HG02763 (cell line): ENCODE data around the gene LPIN3.
"Not testable (repeated sequence)": the region's sequence is repeated elsewhere in the genome, so short reads cannot be mapped to it uniquely, and the experiment has no call there.

Experiments
- ATAC-seq: cut with Tn5 transposase; IDR thresholded peaks from one replicate; pipeline ENCODE4 v1.9.1; 2021; ENCODE audit warnings: mild to moderate bottlenecking, moderate library complexity; ENCODE audit not compliant: unreplicated experiment

LPIN3 gene

GRCh38 chr20:41340327-41341055, at the start of gene LPIN3:
Gene LPIN3, plus strand, starts transcription at chr20:41340821. Its CDS starts 4,983 bp downstream, at chr20:41345804.
- no peak for ATAC-seq

GRCh38 chr20:41293269-41294037, 47.2 kb upstream of the LPIN3 start:
- no peak for ATAC-seq

GRCh38 chr20:41299899-41300298, 40.7 kb upstream of the LPIN3 start:
- no peak for ATAC-seq

- ATAC-seq, result no peak
Observed at GRCh38 chr20:41300383-41300782, 40.2 kb upstream of the LPIN3 start.

GRCh38 chr20:41300886-41301285, 39.7 kb upstream of the LPIN3 start:
- no peak for ATAC-seq

- no peak for ATAC-seq
Observed at GRCh38 chr20:41304002-41304401, 36.6 kb upstream of the LPIN3 start.

- ATAC-seq, result no peak
Observed at GRCh38 chr20:41304424-41305079, 36.1 kb upstream of the LPIN3 start.

- peak; percentile 73 for ATAC-seq
Observed at GRCh38 chr20:41306061-41306727, 34.4 kb upstream of the LPIN3 start.

GRCh38 chr20:41307021-41307420, 33.6 kb upstream of the LPIN3 start:
- ATAC-seq, result no peak

GRCh38 chr20:41308290-41308711, 32.3 kb upstream of the LPIN3 start:
- ATAC-seq, result no peak

- ATAC-seq, result no peak
Observed at GRCh38 chr20:41308726-41309413, 31.8 kb upstream of the LPIN3 start.

- ATAC-seq, result no peak
Observed at GRCh38 chr20:41309817-41310216, 30.8 kb upstream of the LPIN3 start.

GRCh38 chr20:41312009-41312408, 28.6 kb upstream of the LPIN3 start:
- not testable (repeated sequence) for ATAC-seq

- no peak for ATAC-seq
Observed at GRCh38 chr20:41314386-41314785, 26.2 kb upstream of the LPIN3 start.

GRCh38 chr20:41316051-41316450, 24.6 kb upstream of the LPIN3 start:
- ATAC-seq, result no peak

- ATAC-seq, result peak; percentile 55
Observed at GRCh38 chr20:41316602-41317545, 23.7 kb upstream of the LPIN3 start.

GRCh38 chr20:41317546-41318270, 22.9 kb upstream of the LPIN3 start, which contains the start of gene ZHX3:
Gene ZHX3, minus strand, starts transcription at chr20:41317731. Its CDS starts 112,815 bp downstream, at chr20:41204916.
- peak; percentile 95 for ATAC-seq

- no peak for ATAC-seq
Observed at GRCh38 chr20:41318271-41318649, 22.4 kb upstream of the LPIN3 start.

GRCh38 chr20:41320441-41320840, 20.2 kb upstream of the LPIN3 start:
- ATAC-seq, result no peak
